GM18951 (cell line): ENCODE measurements around the gene ZDHHC14.
"Not testable (repeated sequence)": the region's sequence is repeated elsewhere in the genome, so short reads cannot be mapped to it uniquely, and the experiment has no call there.

ENCODE experiments used
- POLR2A ChIP-seq: IDR thresholded peaks from 4 replicates; pipeline ENCODE4 v1.6.1; 2011; ENCODE audit warnings: mild to moderate bottlenecking; ENCODE audit not compliant: insufficient read length, insufficient read depth; ENCODE audit errors: extremely low read depth
- in situ Hi-C: fragments of 300-500 bp; cut with MboI; formaldehyde crosslinking; loops from one replicate; pipeline ENCODE4 v1.12.0; 2022; ENCODE audit warnings: low sequenced_read_pairs, mixed read lengths, inconsistent platforms; ENCODE audit not compliant: unreplicated experiment

ZDHHC14 gene

DNA sequence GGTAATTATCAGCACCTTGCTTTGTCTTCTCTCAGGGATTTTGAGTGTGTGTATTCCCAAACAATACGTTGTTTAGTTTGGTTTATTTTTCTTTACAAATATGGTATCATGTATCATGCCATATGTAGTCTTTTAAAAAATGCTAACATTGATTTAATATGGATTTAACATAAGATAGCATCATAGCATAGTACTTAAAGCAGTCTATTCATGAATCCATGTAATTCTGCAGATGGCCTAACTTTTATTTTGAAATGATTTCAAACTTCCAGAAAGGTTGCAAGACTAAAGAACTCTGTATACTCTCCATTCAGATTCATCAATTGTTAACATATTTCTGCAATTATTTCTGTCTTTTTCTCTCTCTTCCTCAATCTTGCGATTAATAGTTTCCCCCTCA, 7.9 kb downstream of the ZDHHC14 start:
- TF ChIP-seq POLR2A, result no peak
- in situ Hi-C loops, result no loop called here

DNA sequence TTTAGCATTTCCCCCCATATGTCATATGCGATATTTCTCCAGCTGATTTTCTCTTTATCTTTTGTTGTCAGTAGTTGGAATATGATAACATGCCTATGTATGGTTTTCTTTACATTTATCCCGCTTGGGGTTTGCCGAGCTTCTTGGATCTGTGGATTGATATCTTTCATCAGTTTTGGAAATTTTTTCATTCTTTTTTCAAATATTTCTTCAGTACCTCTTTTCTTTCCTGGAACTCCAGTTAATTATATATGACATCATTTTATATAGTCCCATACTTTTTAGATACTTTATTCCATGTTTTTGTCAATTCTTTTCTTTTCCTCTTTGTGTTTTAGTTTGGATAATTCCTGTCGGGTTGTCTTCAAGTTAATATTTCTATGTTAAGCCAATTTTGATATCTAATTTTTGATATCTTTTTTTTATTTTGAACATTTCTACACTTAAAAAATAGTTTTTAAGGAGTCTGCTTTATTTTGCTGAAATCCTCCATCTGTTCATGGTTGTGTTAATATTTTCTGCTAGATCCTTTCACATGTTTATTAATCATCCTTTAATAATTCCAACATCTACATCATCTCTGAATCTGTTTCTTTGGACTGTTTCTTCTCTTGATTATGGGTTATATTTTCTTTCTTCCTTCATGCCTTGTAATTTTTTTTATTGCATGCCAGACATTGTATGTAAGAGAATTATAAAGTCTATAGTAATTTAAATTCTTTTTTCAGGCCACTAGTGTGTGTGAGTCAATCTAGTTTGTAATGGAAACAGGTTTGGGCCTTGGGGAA, 9.5 kb downstream of the ZDHHC14 start:
- in situ Hi-C loops, result no loop called here
- no peak for TF ChIP-seq POLR2A

DNA sequence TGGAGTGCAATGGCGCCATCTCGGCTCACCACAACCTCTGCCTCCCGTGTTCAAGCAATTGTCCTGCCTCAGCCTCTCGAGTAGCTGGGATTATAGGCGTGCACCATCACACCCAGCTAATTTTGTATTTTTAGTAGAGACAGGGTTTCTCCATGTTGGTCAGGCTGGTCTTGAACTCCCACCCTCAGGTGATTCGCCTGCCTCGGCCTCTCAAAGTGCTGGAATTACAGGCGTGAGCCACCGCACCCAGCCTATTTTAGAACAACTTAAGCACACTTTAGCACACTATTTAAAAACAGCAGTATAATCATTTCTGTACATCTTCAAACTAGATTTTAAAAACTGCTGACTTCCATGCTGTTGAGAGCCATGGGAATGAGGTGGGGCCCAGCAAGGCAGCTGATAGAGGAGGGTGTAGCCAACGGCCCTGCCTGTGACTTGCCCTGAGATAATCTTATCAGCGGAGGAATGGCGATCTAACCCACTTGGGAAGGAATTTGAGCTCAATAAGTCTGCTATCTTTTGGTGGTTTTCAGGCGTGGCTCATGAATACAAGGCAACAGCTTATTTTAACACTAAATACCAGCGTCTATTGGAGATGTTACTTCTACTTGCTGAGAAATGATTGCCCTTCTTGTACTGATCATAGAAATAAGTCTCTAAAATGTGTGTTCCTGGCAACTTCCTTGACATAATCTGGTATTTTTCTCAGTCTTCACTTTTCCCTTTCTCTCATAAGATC, 12.1 kb downstream of the ZDHHC14 start:
- in situ Hi-C loops, result no loop called here
- no peak for TF ChIP-seq POLR2A

DNA sequence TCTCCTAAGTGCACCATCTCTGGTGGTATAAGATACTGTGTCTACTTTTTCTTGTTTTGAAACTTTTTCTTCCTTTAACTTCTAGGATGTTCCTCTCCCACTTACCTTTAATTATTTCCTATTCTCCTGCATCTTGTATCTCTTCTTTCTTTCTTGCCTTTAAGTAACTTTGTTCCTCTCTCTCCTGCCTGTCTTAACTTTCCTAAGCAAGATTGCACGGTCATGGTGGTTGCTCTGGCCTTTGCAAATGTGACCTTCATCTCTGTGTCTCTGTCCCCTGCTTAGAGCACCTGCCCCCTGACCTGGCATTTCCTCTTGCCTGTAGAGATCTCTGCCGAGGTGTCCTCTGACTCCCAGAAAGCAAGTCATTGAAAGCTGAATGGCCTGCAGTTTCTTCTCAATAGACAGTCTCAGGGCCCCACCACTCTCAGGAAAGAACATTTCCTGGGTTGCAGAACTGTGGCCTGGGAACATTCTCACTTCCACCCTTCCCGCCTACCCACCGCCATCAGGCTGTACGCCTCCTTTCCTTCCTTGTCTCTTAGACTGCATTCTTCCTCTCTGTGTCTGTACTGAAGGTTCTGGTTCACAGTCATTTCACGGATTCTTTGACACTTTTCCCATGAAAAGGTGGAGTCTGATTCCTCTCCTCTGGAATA, 12.8 kb downstream of the ZDHHC14 start:
- in situ Hi-C loops, result no loop called here
- no peak for TF ChIP-seq POLR2A

DNA sequence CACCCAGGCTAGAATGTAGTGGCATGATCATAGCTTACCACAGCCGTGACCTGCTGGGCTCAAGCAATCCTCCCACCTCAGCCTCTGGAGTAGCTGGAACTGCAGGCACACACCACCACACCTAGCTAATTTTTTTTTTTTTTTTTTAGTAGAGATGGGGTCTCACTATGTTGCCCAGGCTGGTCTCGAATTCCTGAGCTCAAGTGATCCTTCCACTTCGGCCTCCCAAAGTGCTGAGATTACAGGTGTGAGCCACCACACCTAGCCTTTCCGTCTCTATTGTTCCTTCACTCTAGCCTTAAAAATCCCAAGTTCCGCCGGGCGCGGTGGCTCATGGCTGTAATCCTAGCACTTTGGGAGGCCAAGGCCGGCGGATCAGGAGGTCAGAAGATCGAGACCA, 14.2 kb downstream of the ZDHHC14 start:
- in situ Hi-C loops, result not testable (repeated sequence)

DNA sequence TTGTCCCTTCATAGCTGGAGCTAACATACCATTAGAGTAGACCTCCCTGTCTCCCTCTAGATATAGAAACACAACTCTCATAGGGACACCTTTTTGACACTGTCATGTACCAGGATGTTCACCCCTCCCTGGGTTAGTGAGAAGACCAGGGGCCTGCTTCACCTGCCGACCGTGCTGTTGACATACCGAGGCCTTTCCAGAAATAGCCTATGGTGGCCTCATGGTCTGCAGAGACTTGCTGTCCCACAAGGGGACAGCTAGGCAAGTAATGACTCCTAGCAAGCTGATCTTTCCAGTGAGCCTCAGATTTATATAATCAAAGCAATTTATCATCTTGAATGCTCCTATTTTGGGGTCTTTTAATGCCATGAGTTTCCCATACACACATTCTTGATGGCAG, 15.0 kb downstream of the ZDHHC14 start:
- in situ Hi-C loops, result no loop called here
- no peak for TF ChIP-seq POLR2A

DNA sequence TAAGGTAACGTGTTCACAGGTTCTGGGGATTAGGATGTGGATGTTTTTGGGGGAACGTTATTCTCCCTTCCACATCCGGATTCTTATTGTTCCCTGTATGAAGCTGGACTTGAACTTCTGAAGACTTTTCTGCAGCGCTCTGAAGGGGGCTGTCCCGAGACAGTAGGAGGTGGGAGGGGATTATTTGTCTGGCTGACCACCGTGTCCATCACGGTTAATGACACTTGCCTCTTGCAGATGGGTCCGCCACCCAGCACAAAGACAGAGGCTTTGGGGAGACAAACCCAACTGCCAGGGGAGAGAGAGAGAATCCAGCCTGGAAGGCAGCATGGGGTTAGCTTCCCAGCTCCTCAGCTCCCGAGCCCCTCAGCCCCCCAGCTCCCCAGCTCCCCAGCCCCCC, 16.7 kb downstream of the ZDHHC14 start:
- TF ChIP-seq POLR2A, result no peak
- in situ Hi-C loops, result no loop called here

DNA sequence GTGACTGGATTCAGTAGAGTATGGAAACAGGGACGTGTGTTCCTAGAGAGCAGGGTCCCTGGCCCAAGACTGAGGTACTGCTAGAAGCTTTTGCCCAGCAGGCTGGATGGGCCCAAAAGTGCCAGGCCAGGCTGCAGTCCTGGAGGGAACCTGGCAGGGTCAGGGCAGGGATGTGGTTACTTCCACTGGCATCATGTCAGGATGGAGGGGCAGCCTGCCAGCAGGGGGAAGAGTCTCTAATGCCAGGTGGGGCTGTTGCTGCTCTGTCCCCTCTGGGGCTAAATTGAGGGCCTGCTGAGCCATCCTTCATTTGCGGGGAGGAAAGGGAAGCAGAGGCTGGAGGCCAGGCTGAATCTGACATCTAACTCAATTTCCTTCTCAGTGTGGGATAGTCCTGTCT, 17.2 kb downstream of the ZDHHC14 start:
- no peak for TF ChIP-seq POLR2A
- in situ Hi-C loops, result no loop called here

DNA sequence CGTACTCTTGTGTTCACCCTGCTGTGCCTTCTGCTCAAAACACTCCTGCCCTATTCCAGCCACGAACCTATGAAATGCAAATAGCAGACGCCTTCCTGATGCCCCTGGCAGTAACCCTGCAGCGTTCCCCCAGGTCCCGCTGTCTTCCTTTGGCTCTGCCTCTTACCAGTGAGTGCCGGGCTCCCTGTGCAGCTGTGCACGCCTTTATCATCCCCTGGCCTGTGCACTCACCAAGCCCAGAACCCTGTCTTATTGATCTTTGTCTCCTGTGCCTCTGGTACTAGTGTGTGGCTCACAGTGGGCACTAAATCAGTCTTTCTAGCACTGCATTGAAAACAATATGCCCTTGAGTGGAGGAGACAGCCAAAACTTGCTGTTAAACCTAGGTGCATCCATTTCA, 19.7 kb downstream of the ZDHHC14 start:
- no peak for TF ChIP-seq POLR2A
- in situ Hi-C loops, result no loop called here

DNA sequence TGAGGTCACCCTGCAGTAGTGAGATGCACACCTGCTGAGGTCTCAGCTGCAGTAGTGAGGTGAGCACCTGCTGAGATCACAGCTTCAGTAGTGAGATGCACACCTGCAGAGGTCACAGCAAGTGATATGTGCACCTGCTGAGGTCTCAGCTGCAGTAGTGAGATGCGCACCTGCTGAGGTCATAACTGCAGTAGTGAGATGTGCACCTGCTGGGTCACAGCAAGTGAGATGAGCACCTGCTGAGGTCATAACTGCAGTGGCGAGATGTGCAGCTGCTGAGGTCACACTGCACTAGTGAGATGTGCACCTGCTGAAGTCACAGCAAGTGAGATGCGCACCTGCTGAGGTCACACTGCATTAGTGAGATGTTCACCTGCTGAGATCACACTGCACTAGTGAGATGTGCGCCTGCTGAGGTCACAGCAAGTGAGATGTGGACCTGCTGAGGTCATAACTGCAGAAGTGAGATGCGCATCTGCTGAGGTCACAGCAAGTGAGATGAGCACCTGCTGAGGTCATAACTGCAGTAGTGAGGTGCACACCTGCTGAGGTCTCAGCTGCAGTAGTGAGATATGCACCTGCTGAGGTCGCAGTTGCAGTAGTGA, 20.8 kb downstream of the ZDHHC14 start:
- in situ Hi-C loops, result no loop called here
- TF ChIP-seq POLR2A, result no peak

DNA sequence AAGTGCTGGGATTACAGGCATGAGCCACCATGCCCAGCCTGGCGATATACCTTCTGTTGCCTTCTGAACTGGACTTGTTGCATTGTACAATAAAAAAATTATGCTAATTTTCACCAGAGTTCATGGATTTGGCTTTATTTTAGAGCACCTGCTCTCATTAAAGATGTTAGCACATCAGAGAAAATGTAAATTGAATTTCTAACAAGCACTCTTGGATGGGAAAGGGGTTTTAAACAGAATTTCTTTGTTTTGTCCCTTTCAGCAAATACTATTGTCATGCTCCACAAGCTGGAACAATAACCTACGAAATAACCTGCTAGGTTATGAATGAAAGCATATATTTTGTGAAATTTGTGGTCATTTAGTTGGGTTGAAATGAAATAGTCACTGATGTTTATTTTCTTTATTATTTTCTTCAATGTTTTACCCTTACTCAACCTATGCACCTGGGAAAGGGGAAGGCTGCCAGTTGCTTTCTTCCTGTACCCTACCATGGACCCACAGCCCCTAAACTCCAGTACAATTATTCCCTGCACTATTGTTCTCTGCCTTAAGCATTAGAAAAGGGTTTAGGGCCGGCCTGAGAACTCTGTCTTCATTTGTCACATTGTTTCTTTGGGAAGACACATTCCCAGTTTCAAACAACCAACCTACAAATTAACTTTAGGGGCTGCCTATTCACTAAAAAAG, 22.2 kb downstream of the ZDHHC14 start:
- in situ Hi-C loops, result no loop called here
- TF ChIP-seq POLR2A, result no peak

DNA sequence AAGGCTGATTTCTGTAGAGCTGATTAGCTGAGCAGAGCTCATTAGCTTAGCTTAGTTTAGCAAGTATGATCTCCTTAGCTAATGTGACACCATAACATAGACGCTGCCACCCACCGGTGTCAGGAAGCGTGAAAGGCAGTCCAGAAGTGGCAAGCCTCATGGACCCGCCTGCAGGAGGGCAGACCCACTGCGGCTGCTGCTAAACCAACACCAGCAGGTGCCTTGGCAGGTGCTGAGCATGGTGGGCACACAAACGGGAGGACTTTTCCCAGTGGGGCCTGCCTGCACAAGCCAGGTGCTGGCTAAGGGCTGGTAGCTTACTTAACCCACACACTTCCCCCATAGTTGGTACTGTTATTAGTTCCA, 22.7 kb downstream of the ZDHHC14 start:
- in situ Hi-C loops, result no loop called here

DNA sequence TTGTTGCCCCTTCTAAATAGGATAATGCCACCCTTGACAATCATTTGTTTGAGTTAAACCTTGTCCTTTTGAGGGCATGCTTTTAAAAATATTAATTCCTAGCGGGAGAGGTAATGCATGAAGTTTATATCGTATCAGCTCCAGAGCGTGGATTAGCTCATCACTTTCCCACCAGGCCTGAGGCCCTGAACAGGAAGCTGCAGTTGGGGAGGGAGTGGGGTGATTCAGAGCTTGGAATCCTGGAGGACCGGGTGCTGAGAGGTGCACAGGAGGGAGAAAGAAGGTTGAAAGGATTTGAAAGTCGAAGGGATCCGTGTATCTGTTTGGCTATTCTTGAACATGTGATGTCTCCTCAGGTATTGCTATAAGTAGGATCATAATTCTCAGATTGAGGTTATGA, 25.0 kb downstream of the ZDHHC14 start:
- no peak for TF ChIP-seq POLR2A
- in situ Hi-C loops, result no loop called here

More for the DNA sequence above, 22.7 kb downstream of the ZDHHC14 start:
- TF ChIP-seq POLR2A, result no peak
